Panc1 (cell line): ENCODE data around the gene PRMT5. TPM values are rescaled to one million over a fixed set of nuclear protein-coding genes. Genes with fewer than 3 reads are reported as not detected.

Source experiments
- ATAC-seq: fragments of 200-7000 bp; cut with Tn5 transposase; 2 replicates; pipeline ENCODE4 v1.9.1; 2020; ENCODE audit warnings: mild to moderate bottlenecking, moderate library complexity
- BruUV-seq: library from RNA; stranded (reverse); fragments of 400-500 nt; replicated peaks from 2 replicates; lab custom pipeline; 2021; lab: Mats Ljungman, UMichigan
- CTCF ChIA-PET: fragments of 300-600 bp; sonication (Branson Sonifier 250); formaldehyde crosslinking; loops from one replicate; lab custom pipeline; 2022; ENCODE audit warnings: antibody characterized with exemption; lab: Charles Lee
- POLR2A ChIA-PET: fragments of 300-600 bp; sonication (Branson Sonifier 250); formaldehyde crosslinking; loops from one replicate; lab custom pipeline; 2022; ENCODE audit warnings: antibody characterized with exemption; lab: Charles Lee
- DNase-seq: peaks from one replicate; pipeline ENCODE4 v3.0.0-alpha.2; 2010; ENCODE audit warnings: low read depth, low spot score
- H3K27ac ChIP-seq: 2 replicates; pipeline ENCODE4 v1.5.1; 2011; ENCODE audit warnings: mild to moderate bottlenecking, low read length, inconsistent platforms
- H3K27me3 ChIP-seq: fragments of 200-500 bp; sonication (Bioruptor generic); 2 replicates; pipeline ENCODE4 v1.6.0; 2014; ENCODE audit warnings: low read length, inconsistent platforms; ENCODE audit not compliant: control insufficient read depth, insufficient read depth
- H3K36me3 ChIP-seq: fragments of 200-500 bp; sonication (Bioruptor generic); 2 replicates; pipeline ENCODE4 v1.5.1; 2014; ENCODE audit warnings: inconsistent platforms, mild to moderate bottlenecking, low read length, moderate library complexity; ENCODE audit not compliant: control insufficient read depth, insufficient read depth
- H3K4me1 ChIP-seq: 2 replicates; pipeline ENCODE4 v1.5.1; 2011; ENCODE audit warnings: inconsistent platforms, mild to moderate bottlenecking, low read length, moderate library complexity; ENCODE audit not compliant: control insufficient read depth, insufficient read depth
- H3K4me3 ChIP-seq, 2 experiments: 2 replicates each; pipeline ENCODE4 v1.5.1; 2011 to 2012; ENCODE audit warnings: low read depth in 2 of 2, low read length in 2 of 2, mild to moderate bottlenecking in 2 of 2, inconsistent platforms in 1 of 2, moderate library complexity in 1 of 2
- H3K9me3 ChIP-seq: fragments of 200-500 bp; sonication (Bioruptor generic); 2 replicates; pipeline ENCODE4 v1.5.1; 2014; ENCODE audit warnings: low read depth, mild to moderate bottlenecking, inconsistent platforms, low read length, moderate library complexity; ENCODE audit not compliant: control insufficient read depth, insufficient read depth
- CTCF ChIP-seq: fragments of 450-650 bp; IDR thresholded peaks from 2 replicates; pipeline ENCODE4 v1.5.1; 2017; ENCODE audit warnings: mild to moderate bottlenecking
- POLR2AphosphoS5 ChIP-seq: IDR thresholded peaks from 2 replicates; pipeline ENCODE4 v1.6.1; 2012; ENCODE audit warnings: mild to moderate bottlenecking, low read depth, low read length, moderate library complexity
- REST ChIP-seq, 2 experiments: IDR thresholded peaks; 2 replicates each; pipeline ENCODE4 v1.6.1; 2011 to 2012; ENCODE audit warnings: low read depth in 2 of 2, control low read depth in 1 of 2, low read length in 1 of 2, mild to moderate bottlenecking in 1 of 2, moderate library complexity in 1 of 2; ENCODE audit not compliant: insufficient read depth in 1 of 2
- SIN3A ChIP-seq: IDR thresholded peaks from 2 replicates; pipeline ENCODE4 v1.6.1; 2012; ENCODE audit warnings: low read depth, mild to moderate bottlenecking, low read length, moderate library complexity, borderline replicate concordance; ENCODE audit not compliant: insufficient read depth
- TCF7L2 ChIP-seq: IDR thresholded peaks from 2 replicates; pipeline ENCODE4 v1.6.1; 2011; ENCODE audit warnings: mild to moderate bottlenecking, low read depth, low read length, inconsistent platforms
- in situ Hi-C: cut with HindIII; loops from 2 replicates; pipeline ENCODE4 v1.10.0; 2016; ENCODE audit warnings: low sequenced_read_pairs, low pct_unique_long_range_greater_than_20kb
- intact Hi-C: fragments of 100-400 bp; cut with micrococcal nuclease; formaldehyde crosslinking; loops from one replicate; pipeline ENCODE4 v1.10.0; 2022; ENCODE audit not compliant: unreplicated experiment
- total RNA-seq: library from RNA; stranded (reverse); gene quantifications from one replicate; pipeline ENCODE4 v1.2.1, GENCODE V29; 2021; ENCODE audit not compliant: unreplicated experiment

The PRMT5 gene
- total RNA-seq, 1 experiment from 2014 or later = 108 TPM

GRCh38 chr14:22976620-22977433 lies 47.7 kb upstream of the PRMT5 start:
- DNase-seq (no peak), ATAC-seq (no peak)
- CTCF ChIA-PET = interaction anchor here (0.7 to 1.1 kb wide), 2 partner anchors 10 to 83 kb away, joined by 3 read pairs; no protein-coding TSS in a partner anchor
- no TSS peak for BruUV-seq
- H3K4me1 ChIP-seq = peaks cover 29% of the 10 kb centered on the region
- peaks cover 5% of the 10 kb centered on the region; the same call in 1 of the 2 replicates for H3K36me3 ChIP-seq
- H3K27me3 ChIP-seq = no peaks in the 10 kb centered on the region
- POLR2A ChIA-PET = no interaction called here
- no peaks in the 10 kb centered on the region for H3K9me3 ChIP-seq
- 0 out of 4 replicates have a peak overlapping the region, but pooled peaks of 1 of the 2 experiments have one; percentile 12 for H3K4me3 ChIP-seq
- H3K27ac ChIP-seq = peak overlapping the region; percentile 89
- in situ Hi-C loops = no loop called here
- intact Hi-C loops = no loop called here
- TF ChIP-seq REST (IDR thresholded peaks at IDR 0.05; ENCODE audit: insufficient read depth in 1 of 2, low read depth in 2 of 2, low read length in 1 of 2) (no peak), POLR2AphosphoS5 (no peak)

GRCh38 chr14:22974530-22975313 lies 45.5 kb upstream of the PRMT5 start:
- Histone ChIP-seq H3K4me1 (peaks cover 29% of the 10 kb centered on the region), H3K9me3 (no peaks in the 10 kb centered on the region), H3K4me3 (no peak overlapping the region), H3K36me3 (peaks cover 11% of the 10 kb centered on the region; the same call in 1 of the 2 replicates), H3K27me3 (no peaks in the 10 kb centered on the region), H3K27ac (no peak overlapping the region; the same call in 1 of the 2 replicates)
- intact Hi-C loops = no loop called here
- in situ Hi-C loops = no loop called here
- DNase-seq = no peak
- no peak for TF ChIP-seq POLR2AphosphoS5
- no peak for TF ChIP-seq CTCF
- no peak for TF ChIP-seq SIN3A
- no peak for TF ChIP-seq REST (IDR thresholded peaks at IDR 0.05; ENCODE audit: insufficient read depth in 1 of 2, low read depth in 2 of 2, low read length in 1 of 2)
- TF ChIP-seq TCF7L2 = no peak
- CTCF ChIA-PET = no interaction called here
- ATAC-seq = no peak
- no TSS peak for BruUV-seq
- POLR2A ChIA-PET = no interaction called here
